PC-3 (cell line): ENCODE data around the gene TTC6. TPM values are rescaled to one million over a fixed set of nuclear protein-coding genes. Genes with fewer than 3 reads are reported as not detected.

ENCODE experiments used
- ATAC-seq: fragments of 200-7000 bp; cut with Tn5 transposase; 2 replicates; pipeline ENCODE4 v1.9.1; 2020; ENCODE audit warnings: mild to moderate bottlenecking, moderate library complexity
- BruUV-seq: library from RNA; stranded (reverse); fragments of 400-500 nt; replicated peaks from 2 replicates; lab custom pipeline; 2021; lab: Mats Ljungman, UMichigan
- CTCF ChIA-PET: fragments of 300-600 bp; sonication (Branson Sonifier 250); formaldehyde crosslinking; loops from one replicate; lab custom pipeline; 2022; ENCODE audit warnings: antibody characterized with exemption; lab: Charles Lee
- POLR2A ChIA-PET: fragments of 300-600 bp; sonication (Branson Sonifier 250); formaldehyde crosslinking; loops from one replicate; lab custom pipeline; 2022; ENCODE audit warnings: antibody characterized with exemption; ENCODE audit not compliant: unreplicated experiment; lab: Charles Lee
- DNase-seq: peaks from one replicate; pipeline ENCODE4 v3.0.0-alpha.2; 2015
- H2AFZ ChIP-seq: fragments of 300-600 bp; sonication (generic); 2 replicates; pipeline ENCODE4 v1.6.0; 2016; ENCODE audit warnings: antibody characterized with exemption, low read length
- H3F3A ChIP-seq: fragments of 300-600 bp; sonication (generic); one replicate; pipeline ENCODE4 v1.6.0; 2017; ENCODE audit warnings: antibody characterized with exemption, low read length, control low read depth, mild to moderate bottlenecking; ENCODE audit not compliant: unreplicated experiment
- H3K27ac ChIP-seq: fragments of 300-600 bp; sonication (generic); 2 replicates; pipeline ENCODE4 v1.5.1; 2016; ENCODE audit warnings: mild to moderate bottlenecking, low read length
- H3K27me3 ChIP-seq: fragments of 300-600 bp; sonication (generic); 2 replicates; pipeline ENCODE4 v1.6.1; 2016; ENCODE audit warnings: low read length, mixed read lengths
- H3K36me3 ChIP-seq: fragments of 300-600 bp; sonication (generic); 2 replicates; pipeline ENCODE4 v1.6.1; 2016; ENCODE audit warnings: low read depth, mixed run types, low read length, mixed read lengths
- H3K4me1 ChIP-seq: fragments of 300-600 bp; sonication (generic); 2 replicates; pipeline ENCODE4 v1.5.1; 2016; ENCODE audit warnings: low read length; ENCODE audit not compliant: insufficient read depth
- H3K4me2 ChIP-seq: fragments of 300-600 bp; sonication (generic); 2 replicates; pipeline ENCODE4 v1.6.0; 2016; ENCODE audit warnings: low read length
- H3K4me3 ChIP-seq: fragments of 300-600 bp; sonication (generic); 2 replicates; pipeline ENCODE4 v1.5.1; 2016; ENCODE audit warnings: mild to moderate bottlenecking, low read length, mixed read lengths
- H3K79me2 ChIP-seq: fragments of 300-600 bp; sonication (generic); 2 replicates; pipeline ENCODE4 v1.6.1; 2017; ENCODE audit warnings: low read length, mixed read lengths
- H3K9ac ChIP-seq: fragments of 300-600 bp; sonication (generic); 2 replicates; pipeline ENCODE4 v1.6.0; 2016; ENCODE audit warnings: mild to moderate bottlenecking, low read length
- H3K9me2 ChIP-seq: fragments of 300-600 bp; sonication (generic); replicated peaks from 2 replicates; pipeline ENCODE4 v1.6.1; 2016; ENCODE audit warnings: mixed run types, low read length, mixed read lengths
- H3K9me3 ChIP-seq: fragments of 300-600 bp; sonication (generic); 2 replicates; pipeline ENCODE4 v1.6.1; 2016; ENCODE audit warnings: low read length, mixed read lengths
- H4K20me1 ChIP-seq: fragments of 300-600 bp; sonication (generic); 2 replicates; pipeline ENCODE4 v1.6.1; 2016; ENCODE audit warnings: low read length, mixed read lengths
- EZH2 ChIP-seq: fragments of 300-600 bp; sonication (generic); IDR thresholded peaks from one replicate; pipeline ENCODE4 v1.6.1; 2017; ENCODE audit warnings: antibody characterized with exemption, mild to moderate bottlenecking, low read length; ENCODE audit not compliant: unreplicated experiment
- EZH2phosphoT487 ChIP-seq: fragments of 300-600 bp; sonication (generic); IDR thresholded peaks from 2 replicates; pipeline ENCODE4 v1.6.1; 2018; ENCODE audit warnings: mild to moderate bottlenecking, antibody characterized with exemption, low read length, borderline replicate concordance
- intact Hi-C: fragments of 100-400 bp; cut with micrococcal nuclease; formaldehyde crosslinking; loops from 2 replicates; pipeline ENCODE4 v1.9.0; 2023
- total RNA-seq: library from RNA; depleted of rRNA; stranded (reverse); fragments of >200 nt; gene quantifications from 2 replicates; pipeline ENCODE4 v1.2.3, GENCODE V29; 2014
- TF ChIP-seq, protein P1 (sequence below): fragments of 300-600 bp; sonication (generic); conservative IDR thresholded peaks from 2 replicates; pipeline ENCODE4 v1.5.1; 2017; ENCODE audit warnings: antibody characterized with exemption, low read depth, mild to moderate bottlenecking, low read length

TTC6 gene
- total RNA-seq, 1 experiment from 2014 or later: 13.4 TPM

DNA sequence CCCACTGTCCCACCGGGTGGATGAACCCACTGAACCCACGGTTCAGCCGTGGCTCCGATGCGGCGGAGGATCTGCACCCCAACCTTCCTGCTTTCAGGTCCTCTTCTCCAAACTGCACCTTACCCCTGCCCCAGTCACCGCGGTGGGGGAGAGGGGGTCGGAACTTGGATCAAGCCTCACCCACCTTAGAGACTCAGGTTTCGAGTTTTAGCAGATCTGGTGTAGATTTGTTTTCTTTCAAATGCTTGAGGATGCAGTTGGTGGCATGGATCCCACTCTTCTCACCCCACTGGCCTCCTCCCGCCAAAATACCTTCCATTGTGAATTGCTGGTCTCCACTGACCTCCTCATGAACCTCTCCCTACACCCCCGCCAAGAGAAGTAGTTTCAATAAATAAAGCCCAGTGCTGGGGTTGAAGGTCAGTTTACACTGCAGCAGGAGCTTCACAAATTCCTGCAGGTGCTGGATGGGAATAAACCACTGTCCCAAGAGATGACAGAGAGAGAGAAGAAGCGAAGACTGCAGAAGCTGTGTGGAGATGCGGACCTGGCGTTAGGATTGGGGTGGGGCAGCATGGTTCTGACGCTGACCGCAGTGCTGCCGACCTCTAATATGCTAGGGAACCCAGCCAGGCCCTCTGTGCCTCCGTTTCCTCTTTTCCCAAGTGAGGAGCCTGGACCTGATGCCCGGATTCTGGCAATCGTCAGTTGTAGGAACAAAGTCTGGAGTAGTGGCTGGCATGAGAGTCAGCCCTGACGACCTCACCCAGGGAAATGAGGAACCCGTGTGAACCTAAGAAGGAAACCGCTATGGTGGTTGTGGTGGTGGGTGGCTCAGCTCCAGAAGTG is 7.4 kb downstream of the TTC6 start:
- ChIA-PET POLR2A (interaction anchor here (0.7 kb wide), 1 partner anchor 48 kb away, joined by 6 read pairs; no protein-coding TSS in a partner anchor), CTCF (no interaction called here)
- no peaks in the 10 kb centered on the region for H3K27me3 ChIP-seq
- TF ChIP-seq EZH2 (no peak), EZH2phosphoT487 (no peak)
- TF ChIP-seq, protein P1, sequence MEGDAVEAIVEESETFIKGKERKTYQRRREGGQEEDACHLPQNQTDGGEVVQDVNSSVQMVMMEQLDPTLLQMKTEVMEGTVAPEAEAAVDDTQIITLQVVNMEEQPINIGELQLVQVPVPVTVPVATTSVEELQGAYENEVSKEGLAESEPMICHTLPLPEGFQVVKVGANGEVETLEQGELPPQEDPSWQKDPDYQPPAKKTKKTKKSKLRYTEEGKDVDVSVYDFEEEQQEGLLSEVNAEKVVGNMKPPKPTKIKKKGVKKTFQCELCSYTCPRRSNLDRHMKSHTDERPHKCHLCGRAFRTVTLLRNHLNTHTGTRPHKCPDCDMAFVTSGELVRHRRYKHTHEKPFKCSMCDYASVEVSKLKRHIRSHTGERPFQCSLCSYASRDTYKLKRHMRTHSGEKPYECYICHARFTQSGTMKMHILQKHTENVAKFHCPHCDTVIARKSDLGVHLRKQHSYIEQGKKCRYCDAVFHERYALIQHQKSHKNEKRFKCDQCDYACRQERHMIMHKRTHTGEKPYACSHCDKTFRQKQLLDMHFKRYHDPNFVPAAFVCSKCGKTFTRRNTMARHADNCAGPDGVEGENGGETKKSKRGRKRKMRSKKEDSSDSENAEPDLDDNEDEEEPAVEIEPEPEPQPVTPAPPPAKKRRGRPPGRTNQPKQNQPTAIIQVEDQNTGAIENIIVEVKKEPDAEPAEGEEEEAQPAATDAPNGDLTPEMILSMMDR: no peak
- H3K9me2 ChIP-seq: no peaks in the 10 kb centered on the region
- ATAC-seq (no peak), DNase-seq (no peak)
- H3K4me1 ChIP-seq: peaks cover 34% of the 10 kb centered on the region
- no TSS peak for BruUV-seq
- H3K27ac ChIP-seq: no peak overlapping the region
- no peaks in the 10 kb centered on the region for H3F3A ChIP-seq
- intact Hi-C loops: no loop called here
- no peak overlapping the region for H3K9ac ChIP-seq
- H3K9me3 ChIP-seq: no peaks in the 10 kb centered on the region
- H3K79me2 ChIP-seq: peaks cover 37% of the 10 kb centered on the region
- H3K4me3 ChIP-seq: no peak overlapping the region
- no peak overlapping the region for H3K4me2 ChIP-seq
- no peaks in the 10 kb centered on the region for H4K20me1 ChIP-seq
- H3K36me3 ChIP-seq: no peaks in the 10 kb centered on the region
- H2AFZ ChIP-seq: no peak overlapping the region

DNA sequence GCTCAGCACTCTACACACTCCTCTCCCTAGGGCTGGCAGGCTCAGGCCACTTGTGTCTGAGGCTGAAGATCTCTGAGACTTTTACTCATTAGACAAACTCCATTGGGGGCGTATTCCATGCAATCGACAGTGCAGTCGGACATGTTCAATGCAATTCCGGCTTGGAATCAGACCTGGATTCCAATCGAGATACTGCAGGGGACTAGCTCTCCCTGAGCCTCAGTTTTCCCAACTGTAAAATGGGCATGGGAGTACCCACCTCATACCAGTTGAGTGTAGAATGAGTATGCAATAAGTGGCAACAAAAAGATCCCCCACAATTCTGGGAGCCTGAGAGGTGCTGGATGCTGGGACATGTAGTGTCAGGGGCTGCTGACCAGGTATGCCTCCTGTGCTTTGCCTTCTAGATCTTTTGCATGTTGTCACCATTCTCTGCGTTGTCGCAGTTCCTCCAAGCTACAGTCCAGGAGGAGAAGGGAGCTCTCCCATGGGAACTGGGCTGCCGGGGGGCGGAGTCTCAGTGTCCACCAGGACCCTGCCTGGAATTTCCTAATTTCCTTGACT is 8.3 kb downstream of the TTC6 start:
- no peaks in the 10 kb centered on the region for H3K9me2 ChIP-seq
- no peaks in the 10 kb centered on the region for H3K9me3 ChIP-seq
- no peaks in the 10 kb centered on the region for H3F3A ChIP-seq
- H3K79me2 ChIP-seq: peaks cover 28% of the 10 kb centered on the region
- no peak overlapping the region for H3K4me2 ChIP-seq
- peaks cover 25% of the 10 kb centered on the region for H3K4me1 ChIP-seq
- BruUV-seq: no TSS peak
- no peak for DNase-seq
- CTCF ChIA-PET: interaction anchor here (0.5 kb wide), 1 partner anchor 19 kb away, joined by 8 read pairs; no protein-coding TSS in a partner anchor
- H4K20me1 ChIP-seq: no peaks in the 10 kb centered on the region
- intact Hi-C loops: no loop called here
- H2AFZ ChIP-seq: no peak overlapping the region
- H3K36me3 ChIP-seq: no peaks in the 10 kb centered on the region
- POLR2A ChIA-PET: no interaction called here
- H3K27me3 ChIP-seq: no peaks in the 10 kb centered on the region
- no peak overlapping the region for H3K4me3 ChIP-seq
- no peak overlapping the region for H3K27ac ChIP-seq
- ATAC-seq: no peak
- TF ChIP-seq, protein P1: no peak
- TF ChIP-seq EZH2: no peak
- TF ChIP-seq EZH2phosphoT487: no peak
- no peak overlapping the region for H3K9ac ChIP-seq
